ENCODE measurements around the gene ZNF44.

ZNF44 gene

DNA sequence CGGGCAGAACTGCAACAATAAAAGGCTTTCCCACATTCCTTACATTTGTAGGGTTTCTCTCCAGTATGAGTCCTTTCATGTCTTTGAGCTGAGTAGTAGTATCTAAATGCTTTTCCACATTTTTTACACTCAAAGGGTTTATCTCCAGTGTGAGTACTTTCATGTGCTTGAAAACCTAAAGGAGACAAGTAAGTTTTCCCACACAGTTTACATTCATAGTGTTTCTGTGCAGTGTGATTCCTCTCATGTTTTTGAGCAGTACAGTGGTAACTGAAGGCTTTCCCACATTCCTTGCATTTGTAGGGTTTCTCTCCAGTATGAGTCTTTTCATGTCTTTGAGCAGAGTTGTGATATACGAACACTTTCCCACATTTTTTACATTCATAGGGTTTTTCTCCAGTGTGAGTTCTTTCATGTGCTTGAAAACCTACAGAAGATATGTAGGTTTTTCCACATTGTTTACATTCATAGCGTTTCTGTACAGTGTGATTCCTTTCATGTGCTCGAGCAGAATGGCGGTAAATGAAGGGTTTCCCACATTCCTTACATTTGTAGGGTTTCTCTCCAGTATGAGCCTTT is 47.0 kb downstream of the ZNF44 start:
- TF ChIP-seq, protein P1, sequence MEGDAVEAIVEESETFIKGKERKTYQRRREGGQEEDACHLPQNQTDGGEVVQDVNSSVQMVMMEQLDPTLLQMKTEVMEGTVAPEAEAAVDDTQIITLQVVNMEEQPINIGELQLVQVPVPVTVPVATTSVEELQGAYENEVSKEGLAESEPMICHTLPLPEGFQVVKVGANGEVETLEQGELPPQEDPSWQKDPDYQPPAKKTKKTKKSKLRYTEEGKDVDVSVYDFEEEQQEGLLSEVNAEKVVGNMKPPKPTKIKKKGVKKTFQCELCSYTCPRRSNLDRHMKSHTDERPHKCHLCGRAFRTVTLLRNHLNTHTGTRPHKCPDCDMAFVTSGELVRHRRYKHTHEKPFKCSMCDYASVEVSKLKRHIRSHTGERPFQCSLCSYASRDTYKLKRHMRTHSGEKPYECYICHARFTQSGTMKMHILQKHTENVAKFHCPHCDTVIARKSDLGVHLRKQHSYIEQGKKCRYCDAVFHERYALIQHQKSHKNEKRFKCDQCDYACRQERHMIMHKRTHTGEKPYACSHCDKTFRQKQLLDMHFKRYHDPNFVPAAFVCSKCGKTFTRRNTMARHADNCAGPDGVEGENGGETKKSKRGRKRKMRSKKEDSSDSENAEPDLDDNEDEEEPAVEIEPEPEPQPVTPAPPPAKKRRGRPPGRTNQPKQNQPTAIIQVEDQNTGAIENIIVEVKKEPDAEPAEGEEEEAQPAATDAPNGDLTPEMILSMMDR (IDR thresholded peaks at IDR 0.05; ENCODE audit: control insufficient read depth, insufficient read depth, low read depth, low read length, missing control alignments) = no peak
- no peak overlapping the region for H3K4me3 ChIP-seq (ENCODE audit: control insufficient read depth, low read depth, low read length)
- DNase-seq (ENCODE audit: low read depth) = no peak

DNA sequence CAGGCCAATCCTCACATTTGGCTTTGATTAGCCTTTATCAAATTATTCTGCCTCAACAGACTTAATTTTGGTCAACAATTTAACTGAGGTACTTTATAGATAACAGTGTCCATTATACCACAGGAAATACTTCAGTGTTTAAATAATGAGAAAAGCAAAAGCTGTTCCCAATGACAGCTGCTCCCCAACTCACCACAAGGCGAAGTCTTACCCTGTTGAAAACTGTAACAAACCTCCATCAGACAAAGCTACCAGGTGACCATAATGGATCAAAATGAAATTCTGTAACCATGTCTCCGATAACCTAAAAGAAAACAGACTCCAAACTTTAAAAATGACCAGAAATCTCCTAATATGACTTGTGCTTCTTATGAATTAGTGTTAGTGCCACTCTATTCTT is 50.3 kb downstream of the ZNF44 start:
- TF ChIP-seq, protein P1 (IDR thresholded peaks at IDR 0.05; ENCODE audit: control insufficient read depth, insufficient read depth, low read depth, low read length, missing control alignments) = no peak
- no peak for DNase-seq (ENCODE audit: low read depth)
- no peak overlapping the region for H3K4me3 ChIP-seq (ENCODE audit: control insufficient read depth, low read depth, low read length)

DNA sequence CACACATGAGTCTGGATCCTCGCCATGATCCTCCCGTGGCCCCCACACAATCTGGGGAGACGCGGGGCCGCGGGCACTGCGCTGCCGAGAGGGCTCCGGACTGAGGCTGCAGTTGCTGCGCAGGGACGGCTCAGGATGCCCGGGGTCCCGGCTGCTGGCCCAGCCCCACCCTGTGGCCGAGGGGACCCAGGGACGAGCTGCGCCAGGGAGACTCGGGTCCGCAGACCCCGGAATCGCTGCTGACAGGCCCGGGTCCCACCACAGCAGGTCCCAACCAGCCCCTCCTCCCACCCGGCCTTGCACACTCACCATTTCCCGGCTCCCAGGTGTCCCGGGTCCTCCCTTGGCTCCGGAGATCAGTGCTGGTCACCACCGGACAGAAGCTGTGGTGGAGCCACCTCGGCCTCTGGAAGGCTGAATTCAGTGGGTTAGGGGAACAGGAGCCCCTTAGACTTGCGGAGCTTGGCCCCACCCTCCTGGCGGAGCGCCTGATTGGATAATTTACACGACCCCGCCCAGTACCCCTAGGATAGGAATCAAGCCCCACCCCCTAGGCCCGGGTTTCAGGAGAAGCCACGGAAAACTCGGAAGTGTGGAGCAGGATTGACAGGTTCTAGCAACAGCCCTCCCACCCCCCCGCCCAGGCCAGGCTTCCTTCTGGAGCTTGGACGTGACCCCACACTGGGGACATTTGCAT is 57.4 kb downstream of the ZNF44 start:
- TF ChIP-seq, protein P1 (IDR thresholded peaks at IDR 0.05; ENCODE audit: control insufficient read depth, insufficient read depth, low read depth, low read length, missing control alignments) = no peak
- no peak overlapping the region for H3K4me3 ChIP-seq (ENCODE audit: control insufficient read depth, low read depth, low read length)
- DNase-seq (ENCODE audit: low read depth) = no peak

DNA sequence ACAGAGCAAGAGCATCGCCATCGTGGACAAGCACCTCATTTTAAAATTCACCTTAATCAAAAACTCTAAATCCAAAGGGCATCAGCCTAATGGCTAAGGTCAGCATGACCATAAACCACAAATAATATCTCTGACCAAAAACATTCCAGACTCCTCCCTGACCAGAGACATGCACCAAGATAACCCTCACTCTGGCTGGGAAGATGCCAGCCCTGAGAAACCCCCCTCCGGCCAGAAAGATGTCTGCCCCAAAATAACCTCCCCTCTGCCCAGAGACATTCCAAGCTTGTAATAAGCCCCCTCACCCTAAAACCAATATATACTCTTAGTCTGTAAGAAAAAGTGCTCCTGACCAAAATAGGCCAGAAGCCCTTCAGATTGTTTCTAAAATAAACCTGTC is 61.7 kb downstream of the ZNF44 start:
- no peak overlapping the region for H3K4me3 ChIP-seq (ENCODE audit: control insufficient read depth, low read depth, low read length)
- TF ChIP-seq, protein P1 (IDR thresholded peaks at IDR 0.05; ENCODE audit: control insufficient read depth, insufficient read depth, low read depth, low read length, missing control alignments) = no peak
- no peak for DNase-seq (ENCODE audit: low read depth)

DNA sequence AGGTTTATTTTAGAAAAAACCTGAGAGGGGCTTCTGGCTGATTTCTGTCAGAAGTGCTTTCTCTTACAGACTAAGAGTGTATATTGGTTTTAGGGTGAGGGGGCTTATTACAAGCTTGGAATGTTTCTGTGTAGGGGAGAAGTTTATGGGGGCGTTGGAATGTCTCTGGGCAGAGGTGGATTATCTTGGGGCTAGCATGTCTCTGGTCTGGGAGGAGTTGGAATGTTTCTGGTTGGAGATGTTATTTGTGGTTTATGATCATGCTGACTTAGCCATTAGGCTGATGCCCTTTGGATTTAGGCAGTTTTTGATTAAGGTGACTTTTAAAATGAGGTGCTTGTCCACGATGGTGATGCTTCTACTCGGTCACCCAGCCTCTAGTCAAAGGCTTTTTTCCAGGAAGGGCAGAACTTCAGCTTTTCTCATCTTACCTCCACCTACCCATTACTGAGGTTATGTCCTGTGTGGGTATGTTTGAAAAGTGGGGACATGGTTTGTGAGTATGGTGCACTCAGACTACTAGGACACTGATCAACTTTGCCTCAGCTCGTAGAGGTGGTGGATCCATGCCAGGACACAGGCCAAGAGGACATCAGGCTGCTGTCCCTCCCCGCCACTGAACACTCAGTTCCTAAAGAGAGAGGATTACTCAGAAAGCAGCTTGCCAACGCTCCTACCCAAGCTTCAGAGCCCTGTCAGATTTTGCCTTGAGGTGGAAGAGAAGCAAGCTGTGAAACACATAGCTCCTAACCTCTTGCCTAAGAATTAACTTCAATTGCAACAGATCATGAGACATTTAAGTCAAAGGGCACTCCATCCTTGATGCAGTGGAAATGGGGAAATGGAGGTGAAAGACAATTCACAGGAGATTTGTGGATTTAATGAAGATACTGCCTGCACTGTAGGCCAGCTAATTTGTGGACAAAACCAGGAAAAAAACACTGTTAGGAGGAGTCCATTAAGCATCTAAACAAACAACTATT is 63.6 kb downstream of the ZNF44 start:
- H3K4me3 ChIP-seq (ENCODE audit: control insufficient read depth, low read depth, low read length) = no peak overlapping the region
- DNase-seq (ENCODE audit: low read depth) = no peak
- TF ChIP-seq, protein P1 (IDR thresholded peaks at IDR 0.05; ENCODE audit: control insufficient read depth, insufficient read depth, low read depth, low read length, missing control alignments) = no peak

DNA sequence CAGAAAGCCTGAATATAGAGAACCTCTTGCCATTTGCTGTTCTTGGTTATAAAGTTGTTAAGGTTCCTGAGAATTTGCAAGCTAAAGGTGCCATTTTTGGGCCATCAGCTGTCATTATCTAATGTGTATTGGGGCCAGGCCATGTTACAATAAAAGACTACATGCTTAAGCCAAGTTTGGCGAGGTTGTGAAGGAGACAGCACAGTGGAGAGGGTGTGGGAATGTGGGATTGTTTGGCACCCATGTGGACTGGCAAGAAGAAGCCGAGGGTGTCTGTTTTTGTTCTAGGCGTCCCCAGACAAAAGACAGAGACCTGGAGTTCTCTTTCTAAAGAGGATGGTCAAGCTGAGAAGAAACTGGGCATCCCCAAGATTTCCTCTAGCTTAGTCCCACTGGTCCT is 64.7 kb downstream of the ZNF44 start:
- DNase-seq (ENCODE audit: low read depth) = no peak
- TF ChIP-seq, protein P1 (IDR thresholded peaks at IDR 0.05; ENCODE audit: control insufficient read depth, insufficient read depth, low read depth, low read length, missing control alignments) = no peak
- H3K4me3 ChIP-seq (ENCODE audit: control insufficient read depth, low read depth, low read length) = no peak overlapping the region

Measured in AG09309 (cell line).